GM12873 (cell line): ENCODE results near the gene MYO1D.

ENCODE experiments used
- TF ChIP-seq, protein P1 (sequence below): IDR thresholded peaks from 2 replicates; pipeline ENCODE4 v1.5.1; 2012; ENCODE audit warnings: low read depth, mild to moderate bottlenecking, moderate library complexity, low read length, control low read depth; ENCODE audit not compliant: insufficient read depth; ENCODE audit errors: missing control alignments

The MYO1D gene

GRCh38 chr17:32904891-32905290, 28.0 kb upstream of the MYO1D start:
- TF ChIP-seq, protein P1, sequence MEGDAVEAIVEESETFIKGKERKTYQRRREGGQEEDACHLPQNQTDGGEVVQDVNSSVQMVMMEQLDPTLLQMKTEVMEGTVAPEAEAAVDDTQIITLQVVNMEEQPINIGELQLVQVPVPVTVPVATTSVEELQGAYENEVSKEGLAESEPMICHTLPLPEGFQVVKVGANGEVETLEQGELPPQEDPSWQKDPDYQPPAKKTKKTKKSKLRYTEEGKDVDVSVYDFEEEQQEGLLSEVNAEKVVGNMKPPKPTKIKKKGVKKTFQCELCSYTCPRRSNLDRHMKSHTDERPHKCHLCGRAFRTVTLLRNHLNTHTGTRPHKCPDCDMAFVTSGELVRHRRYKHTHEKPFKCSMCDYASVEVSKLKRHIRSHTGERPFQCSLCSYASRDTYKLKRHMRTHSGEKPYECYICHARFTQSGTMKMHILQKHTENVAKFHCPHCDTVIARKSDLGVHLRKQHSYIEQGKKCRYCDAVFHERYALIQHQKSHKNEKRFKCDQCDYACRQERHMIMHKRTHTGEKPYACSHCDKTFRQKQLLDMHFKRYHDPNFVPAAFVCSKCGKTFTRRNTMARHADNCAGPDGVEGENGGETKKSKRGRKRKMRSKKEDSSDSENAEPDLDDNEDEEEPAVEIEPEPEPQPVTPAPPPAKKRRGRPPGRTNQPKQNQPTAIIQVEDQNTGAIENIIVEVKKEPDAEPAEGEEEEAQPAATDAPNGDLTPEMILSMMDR, result no peak

DNA sequence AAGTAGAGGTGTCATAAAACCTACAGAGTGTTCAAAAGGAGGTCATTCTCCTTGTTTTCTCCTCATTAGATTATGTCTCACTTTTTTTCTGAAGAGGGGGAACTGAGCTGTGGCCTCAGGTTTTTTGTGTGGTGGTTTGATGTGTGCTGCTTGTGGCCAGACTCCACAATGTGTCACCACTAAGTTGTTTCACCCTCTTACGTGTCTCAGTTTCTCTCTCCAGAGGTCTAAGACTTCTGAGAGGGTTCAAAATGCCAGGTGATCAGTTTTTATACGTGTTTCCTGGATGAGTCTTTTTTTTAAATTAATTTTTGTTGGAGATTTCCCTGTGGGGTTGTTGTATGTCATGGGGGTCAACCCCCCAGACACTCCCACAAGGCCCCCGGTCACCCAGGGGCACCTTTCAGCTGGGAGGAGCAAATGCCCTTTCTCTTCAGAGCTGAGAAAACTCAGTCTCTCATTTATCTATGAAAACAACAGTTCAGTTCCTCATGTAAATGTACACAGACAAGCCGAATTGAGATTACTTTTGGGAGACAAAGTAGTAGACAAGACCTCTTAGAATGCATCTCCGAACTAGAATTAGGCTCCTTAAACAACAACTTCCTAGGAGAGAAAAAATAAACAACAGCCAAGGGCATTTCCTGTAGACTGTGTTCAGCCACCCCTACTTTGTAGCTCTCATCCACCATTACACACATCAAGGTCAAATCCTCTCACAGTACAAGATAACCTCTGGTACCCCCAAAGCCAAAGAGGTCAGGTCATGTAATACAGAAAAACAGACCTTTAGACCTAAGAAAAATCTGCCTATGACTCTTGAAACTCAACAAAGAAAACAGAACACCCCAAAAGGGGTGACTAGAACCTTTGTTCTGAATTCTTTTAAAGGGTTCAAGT, 27.1 kb upstream of the MYO1D start:
- TF ChIP-seq, protein P1, result no peak

GRCh38 chr17:32901743-32902142, 24.8 kb upstream of the MYO1D start:
- TF ChIP-seq, protein P1, result no peak

DNA sequence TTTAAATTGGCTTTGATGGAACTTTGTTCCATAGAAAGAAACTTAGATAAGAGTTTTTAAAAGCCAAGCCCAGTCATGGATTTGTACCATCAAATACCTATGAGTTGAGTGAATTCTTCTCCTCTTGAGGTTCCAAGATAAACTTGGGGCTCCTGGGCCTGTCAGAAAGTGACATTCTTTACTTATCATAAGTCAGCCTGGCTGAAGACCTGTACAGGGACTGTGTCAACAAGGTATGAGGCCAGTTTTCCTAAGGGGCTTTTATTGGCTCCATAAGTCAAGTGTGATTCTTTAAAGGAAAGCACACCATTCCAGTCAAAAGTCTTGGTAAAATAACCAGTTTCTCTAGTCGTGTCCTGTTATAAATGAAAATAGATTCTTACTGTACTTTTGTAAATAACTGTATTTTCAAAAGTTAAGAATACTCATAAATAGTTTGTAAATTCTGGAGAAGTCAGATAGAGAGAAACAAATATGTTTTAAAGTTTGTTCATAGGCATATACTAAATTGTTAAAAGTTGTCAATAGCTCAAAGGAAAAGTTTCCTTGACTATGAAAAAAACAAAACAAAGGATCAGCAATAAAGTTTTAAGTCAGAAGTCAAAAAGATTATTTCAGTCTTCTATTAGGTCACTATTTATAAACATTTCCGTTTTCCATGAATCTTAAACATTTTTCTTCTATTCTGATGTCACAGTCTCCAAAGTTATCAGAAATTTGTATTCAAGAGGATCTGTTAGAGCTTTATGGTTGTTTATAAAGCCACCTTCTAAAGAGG, 22.5 kb upstream of the MYO1D start:
- TF ChIP-seq, protein P1, result no peak

DNA sequence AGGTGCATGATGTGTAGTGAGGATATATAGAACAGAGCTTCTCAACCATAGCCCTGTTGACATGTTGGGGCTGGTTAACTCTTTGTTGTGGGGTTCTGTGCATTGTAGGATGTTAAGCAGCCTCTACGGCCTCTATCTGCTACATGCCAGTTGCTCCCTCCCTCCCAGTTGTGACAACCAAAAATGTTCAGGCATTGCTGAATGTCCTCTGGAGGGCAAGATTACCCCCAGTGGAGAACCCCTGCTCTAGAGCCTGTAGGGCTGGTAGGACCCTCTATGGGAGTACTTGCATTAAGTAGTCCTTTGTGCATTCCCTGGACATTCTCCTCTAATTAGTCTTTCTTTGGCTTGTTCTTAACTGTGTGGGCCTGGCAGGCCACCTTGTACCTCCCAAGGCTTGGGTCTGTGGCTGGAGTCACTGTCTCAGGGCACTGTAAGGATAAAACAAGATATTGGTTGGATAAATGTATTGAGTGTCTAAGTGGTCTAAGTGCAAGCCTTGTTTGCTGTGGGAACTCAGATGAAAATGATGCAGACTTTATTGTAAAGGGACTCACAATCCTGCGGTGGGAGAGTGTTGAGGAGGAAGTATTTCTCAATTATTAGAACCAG, 19.8 kb upstream of the MYO1D start:
- TF ChIP-seq, protein P1, result no peak

- TF ChIP-seq, protein P1, result no peak
These were observed 17.3 kb upstream of the MYO1D start for GRCh38 chr17:32894245-32894644.

DNA sequence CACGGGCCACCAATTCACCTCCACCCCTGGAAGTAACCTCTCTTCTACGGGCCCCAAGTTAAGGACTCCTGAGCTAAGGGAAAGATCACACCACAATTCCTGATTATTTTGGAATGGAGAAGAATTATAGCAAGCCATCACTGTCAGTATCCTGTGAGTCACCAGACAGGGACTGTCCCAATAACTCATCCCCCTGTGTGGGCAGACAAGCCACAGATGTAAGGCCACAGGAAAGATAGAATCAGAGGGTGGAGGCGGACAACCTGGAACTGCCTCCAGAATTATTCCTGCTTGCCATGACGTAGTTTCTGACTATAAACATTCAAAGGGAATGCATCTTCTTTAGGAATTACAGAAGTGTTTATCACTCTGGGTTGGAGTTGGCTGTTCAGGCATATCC, 5.8 kb upstream of the MYO1D start:
- TF ChIP-seq, protein P1, result no peak
